HG03521 (cell line): Measurements from ENCODE around the gene NLRP8.
"Not testable (repeated sequence)": the region's sequence is repeated elsewhere in the genome, so short reads cannot be mapped to it uniquely, and the experiment has no call there.

Experiments
- ATAC-seq: cut with Tn5 transposase; IDR thresholded peaks from one replicate; pipeline ENCODE4 v1.9.1; 2021; ENCODE audit warnings: mild to moderate bottlenecking, moderate library complexity; ENCODE audit not compliant: unreplicated experiment

The NLRP8 gene

DNA sequence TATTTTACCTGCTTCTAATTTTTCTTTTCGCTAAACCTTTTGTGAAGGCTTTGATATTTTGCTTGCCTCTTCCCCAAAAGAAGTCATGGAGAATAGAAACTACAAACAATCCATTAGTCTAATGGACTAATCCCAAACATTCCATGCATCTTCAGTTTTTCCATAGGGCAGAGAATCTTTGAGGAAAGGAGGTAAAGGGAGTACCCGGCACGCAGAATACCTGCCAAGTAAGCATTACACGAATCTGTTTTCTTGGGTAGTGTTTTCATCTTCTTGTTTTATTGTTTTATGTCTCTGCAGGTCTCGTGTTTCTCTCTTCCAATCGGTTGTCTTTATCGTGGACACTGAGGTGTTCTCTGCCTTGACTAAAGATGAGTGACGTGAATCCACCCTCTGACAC is at the start of gene NLRP8:
Gene NLRP8, plus strand, starts transcription at position 301 of the 400 bp plus-strand sequence.
- no peak for ATAC-seq

- ATAC-seq = no peak
Measured at GRCh38 chr19:55898911-55899310, 48.7 kb upstream of the NLRP8 start.

GRCh38 chr19:55901369-55902079 is 46.1 kb upstream of the NLRP8 start:
- ATAC-seq = no peak

DNA sequence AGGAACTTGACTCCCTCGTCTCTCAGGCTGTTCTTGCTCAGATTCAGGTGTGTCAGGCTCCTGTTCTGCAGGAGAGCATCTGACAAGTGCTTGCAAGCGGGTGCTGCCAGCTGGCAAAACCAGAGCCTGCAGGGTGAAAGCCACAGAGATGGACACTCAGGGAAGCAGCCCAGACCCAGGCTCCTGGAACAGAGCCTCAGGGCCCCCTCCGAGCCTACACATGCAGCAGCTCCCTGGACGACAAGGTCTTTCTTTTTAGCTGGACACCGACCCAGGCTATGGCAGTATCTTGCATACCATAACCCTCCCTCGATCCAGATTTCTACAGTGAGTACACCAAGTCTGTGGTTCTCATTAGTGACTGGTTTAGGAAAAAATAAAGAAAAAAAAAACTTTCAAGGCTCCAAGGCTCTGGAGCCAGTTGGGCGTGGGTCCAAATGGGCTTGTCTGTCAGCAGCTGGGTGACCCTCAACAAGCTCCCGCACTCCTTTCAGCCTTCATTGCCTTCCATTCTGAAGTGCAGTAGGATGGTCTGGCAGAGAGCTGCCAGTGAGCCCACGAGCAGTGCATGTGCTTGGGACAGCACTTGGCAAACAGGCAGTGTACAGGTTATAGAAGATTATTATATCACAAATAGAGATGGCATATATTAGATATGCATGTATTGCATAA is 45.4 kb upstream of the NLRP8 start:
- no peak for ATAC-seq

DNA sequence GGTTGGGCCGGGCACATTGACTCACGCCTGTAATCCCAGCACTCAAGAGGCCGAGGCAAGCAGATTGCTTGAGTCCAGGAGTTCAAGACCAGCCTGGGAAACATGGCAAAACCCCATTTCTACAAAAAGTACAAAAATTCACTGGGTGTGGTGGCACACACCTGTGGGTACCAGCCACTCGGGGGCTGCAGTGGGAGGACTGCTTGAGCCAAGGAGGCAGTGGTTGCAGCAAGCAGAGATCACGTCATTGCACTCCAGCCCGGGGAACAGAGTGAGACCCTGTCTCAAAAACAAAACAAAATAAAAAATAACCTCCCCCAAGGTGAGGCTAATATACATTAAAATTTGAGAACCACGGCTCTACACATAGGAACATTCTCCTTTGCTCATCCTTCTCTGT is 40.3 kb upstream of the NLRP8 start:
- ATAC-seq = no peak

DNA sequence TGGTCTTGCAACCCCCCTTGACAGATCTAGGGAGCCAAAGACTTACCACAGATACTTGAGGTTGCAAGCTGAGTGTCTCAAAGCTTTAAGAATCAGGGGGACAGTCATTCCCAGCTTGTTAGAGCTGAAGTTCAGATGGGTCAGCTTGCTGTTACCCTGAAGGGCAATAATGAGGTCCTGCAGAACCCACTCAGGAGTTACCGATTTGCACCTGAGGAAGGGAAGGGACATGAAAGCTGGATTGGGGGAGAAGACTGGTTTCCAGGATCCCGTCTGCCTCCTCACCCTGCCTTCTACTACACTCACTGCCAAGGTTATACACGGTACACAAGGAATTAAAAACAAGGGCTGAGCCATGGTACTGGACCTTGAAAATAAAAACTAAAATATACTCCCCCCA is 39.9 kb upstream of the NLRP8 start:
- ATAC-seq = no peak

- no peak for ATAC-seq
Measured at GRCh38 chr19:55909801-55910200, 37.8 kb upstream of the NLRP8 start.

- ATAC-seq = no peak
Measured at GRCh38 chr19:55912916-55913315, 34.7 kb upstream of the NLRP8 start.

GRCh38 chr19:55913643-55914268 is 33.9 kb upstream of the NLRP8 start:
- no peak for ATAC-seq

DNA sequence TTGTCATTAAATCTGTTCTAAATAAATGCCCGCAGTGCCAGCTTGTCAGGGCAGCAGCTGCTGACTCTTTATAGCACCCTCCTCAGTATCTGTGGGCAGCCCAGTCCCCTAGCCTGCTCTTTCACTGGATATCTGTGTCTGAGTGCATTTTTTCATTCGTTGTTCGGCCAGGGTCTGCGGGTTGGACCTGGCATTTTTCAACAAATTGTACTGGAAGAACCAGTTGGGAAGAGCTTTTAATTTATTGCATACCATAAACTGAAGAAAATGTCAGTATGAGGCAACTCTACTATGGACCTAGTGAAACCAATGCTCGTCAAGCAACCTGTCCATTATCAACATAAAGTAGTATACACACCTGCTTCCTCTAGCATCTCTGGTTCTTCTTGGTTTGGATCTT is 24.1 kb upstream of the NLRP8 start:
- no peak for ATAC-seq

DNA sequence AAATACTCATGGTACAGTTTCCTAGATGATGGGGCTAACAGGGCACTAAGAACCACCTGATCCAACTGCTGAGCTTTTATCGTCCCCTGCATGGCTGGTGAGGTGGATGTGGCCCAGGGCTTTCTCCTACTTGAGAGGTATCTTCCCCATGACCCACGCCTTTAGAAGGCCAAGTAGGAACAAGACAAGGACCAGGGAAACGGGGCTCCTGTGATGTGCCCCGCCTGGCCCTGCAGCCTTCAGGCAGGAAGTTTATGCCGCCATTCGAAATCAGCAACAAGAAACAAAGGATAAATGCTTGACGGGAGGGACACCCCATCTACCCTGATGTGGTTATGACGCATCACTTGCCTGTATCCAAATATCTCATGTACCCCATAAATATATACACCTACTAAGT is 19.6 kb upstream of the NLRP8 start:
- ATAC-seq = no peak

GRCh38 chr19:55929258-55929657 is 18.4 kb upstream of the NLRP8 start:
- not testable (repeated sequence) for ATAC-seq

DNA sequence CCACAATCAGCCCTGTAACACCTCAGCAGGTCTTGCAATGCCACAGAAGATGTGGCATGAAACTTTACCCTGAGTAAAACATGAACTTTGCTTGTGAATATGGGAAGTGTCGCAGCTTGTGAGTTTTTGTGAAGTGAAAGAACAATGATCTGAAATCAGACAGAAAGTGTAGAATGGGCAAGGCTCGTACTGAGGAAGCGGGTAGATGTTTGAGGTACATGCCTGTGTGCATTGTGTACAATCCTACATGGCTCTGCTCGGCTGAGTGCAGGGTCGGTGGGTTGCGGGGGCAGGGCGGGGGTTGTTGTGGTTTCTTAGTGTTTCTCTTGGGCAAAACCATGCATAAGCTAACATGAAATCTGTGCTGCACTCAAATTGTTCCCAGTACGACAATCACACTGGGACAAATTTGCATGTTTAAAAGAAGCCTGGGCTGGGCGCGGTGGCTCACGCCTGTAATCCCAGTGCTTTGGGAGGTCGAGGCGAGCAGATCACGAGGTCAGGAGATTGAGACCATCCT is 16.6 kb upstream of the NLRP8 start:
- no peak for ATAC-seq

- ATAC-seq = no peak
Measured at GRCh38 chr19:55931936-55932386, 15.7 kb upstream of the NLRP8 start, which contains the start of gene NLRP13. Gene NLRP13 (minus strand): TSS chr19:55932336. CDS start chr19:55932311, 25 bp downstream.

DNA sequence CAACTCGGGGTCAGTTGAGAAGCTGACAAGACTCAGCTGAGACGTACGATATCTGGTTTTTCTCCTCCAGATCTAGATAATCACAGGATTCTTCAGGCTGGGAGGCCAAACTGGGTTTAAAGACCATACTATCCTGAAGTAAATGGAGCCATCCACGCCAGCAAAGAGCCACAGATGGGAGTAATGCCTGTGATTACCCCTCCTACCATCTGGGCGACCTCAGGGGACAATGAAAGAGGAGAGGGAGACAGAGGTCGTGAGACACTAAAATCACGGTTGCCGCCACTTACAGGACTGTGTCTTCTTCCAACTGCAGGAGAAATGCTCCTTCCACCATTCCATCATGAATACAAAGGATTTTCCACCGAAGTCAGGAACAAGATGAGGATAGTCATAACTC is 12.4 kb upstream of the NLRP8 start:
- no peak for ATAC-seq

DNA sequence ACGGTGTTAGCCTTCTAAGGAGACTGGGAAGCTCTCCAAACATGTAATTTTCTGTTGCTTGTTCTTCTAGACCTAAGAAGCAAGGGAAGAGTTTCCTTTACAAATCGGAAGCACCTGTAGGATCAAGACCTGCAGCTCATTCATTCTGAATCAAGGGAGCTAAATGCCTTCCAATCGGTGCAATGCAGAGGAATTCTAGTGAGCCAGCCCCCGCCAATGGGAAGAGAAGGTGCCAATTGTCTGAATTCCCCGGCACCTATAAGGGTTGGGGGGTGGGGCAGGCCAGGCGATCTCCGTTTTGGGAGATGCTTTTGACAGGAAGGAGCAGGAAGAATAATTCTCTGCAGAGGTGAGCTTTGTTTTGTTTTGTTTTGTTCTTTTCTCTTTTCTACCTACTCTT is 8.4 kb upstream of the NLRP8 start:
- no peak for ATAC-seq

DNA sequence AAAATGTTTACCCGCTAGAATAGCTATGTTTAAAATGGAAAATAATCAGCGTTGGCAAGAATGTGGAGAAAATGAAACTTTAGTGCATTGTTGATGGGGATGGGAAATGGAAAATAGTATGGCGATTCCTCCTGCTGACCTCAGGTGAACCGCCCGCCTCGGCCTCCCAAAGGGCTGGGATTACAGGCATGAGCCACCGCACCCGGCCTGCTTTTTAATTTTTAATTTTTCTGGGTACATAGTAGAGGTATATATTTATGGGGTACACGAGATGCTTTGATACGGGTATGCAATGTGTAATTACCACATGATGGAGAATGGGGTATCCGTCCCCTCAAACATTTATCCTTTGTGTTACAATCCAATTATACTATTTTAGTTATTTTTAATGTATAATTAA is 7.3 kb upstream of the NLRP8 start:
- no peak for ATAC-seq

DNA sequence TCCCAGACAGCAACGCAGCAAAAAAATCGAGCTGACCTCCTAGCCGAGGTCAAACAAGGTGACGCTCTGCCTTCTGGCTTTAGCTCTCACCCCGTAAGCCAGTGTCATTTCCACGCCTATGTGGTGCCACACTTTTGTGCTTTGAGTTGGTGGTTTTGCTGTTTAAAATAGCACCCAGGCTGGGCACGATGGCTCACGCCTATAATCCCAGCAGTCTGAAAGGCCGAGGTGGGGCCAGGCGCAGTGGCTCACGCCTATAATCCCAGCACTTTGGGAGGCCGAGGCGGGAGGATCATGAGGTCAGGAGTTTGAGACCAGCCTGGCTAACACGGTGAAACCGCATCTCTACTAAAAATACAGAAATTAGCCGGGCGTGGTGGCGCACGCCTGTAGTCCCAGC is 2.9 kb downstream of the NLRP8 start:
- not testable (repeated sequence) for ATAC-seq

DNA sequence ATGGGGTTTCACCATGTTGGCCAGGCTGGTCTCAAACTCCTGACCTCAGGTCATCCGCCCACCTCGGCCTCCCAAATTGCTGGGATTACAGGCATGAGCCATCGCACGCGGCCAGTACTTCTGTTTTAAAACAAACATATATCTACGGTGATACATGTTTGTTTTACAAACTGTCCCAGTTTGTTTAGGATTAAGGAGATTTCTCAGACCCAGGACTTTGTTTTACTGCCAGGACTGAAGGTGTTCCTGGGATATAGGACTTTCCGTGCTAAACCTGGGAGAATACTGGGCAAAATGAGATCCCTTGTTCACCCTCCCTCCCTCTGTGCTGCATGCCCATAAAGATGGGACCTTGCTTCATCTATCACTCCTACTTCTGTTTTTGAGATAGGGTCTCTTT is 8.8 kb downstream of the NLRP8 start:
- no peak for ATAC-seq

DNA sequence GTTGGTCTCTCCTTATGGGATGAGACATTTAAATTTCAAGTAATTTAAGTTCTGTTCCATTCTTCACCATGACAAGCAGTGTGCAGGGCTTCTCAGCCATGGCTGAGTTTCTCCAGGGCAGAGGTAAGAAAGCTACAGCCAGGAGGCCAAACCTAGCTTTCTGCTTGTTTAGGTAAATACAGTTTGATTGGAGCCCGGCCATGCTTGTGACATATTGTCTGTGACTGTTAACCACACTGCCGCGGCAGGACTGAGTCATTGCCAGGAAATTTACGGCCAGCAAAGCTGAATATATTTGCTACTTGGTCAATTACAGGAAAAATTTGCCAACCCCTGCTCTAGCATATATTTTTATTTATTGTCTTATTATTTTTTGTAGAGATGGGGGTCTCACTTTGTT is 10.7 kb downstream of the NLRP8 start:
- ATAC-seq = no peak

- ATAC-seq = no peak
Measured at GRCh38 chr19:55959996-55960675, 12.5 kb downstream of the NLRP8 start.
